A549 treated with Mapracorat at 1 μM for 4 hours (cell line): ENCODE data around the gene CENPK. TPM values are rescaled to one million over a fixed set of nuclear protein-coding genes. Genes with fewer than 3 reads are reported as not detected.

Source experiments
- total RNA-seq: library from RNA; stranded (reverse); fragments of 200-300 nt; extraction: Qiagen RNA extraction; gene quantifications from 5 replicates; pipeline ENCODE4 v1.2.3, GENCODE V29; 2022

CENPK gene
- total RNA-seq, result 28.5 to 35.4 TPM (median 30.9 TPM) in 5 replicates

DNA sequence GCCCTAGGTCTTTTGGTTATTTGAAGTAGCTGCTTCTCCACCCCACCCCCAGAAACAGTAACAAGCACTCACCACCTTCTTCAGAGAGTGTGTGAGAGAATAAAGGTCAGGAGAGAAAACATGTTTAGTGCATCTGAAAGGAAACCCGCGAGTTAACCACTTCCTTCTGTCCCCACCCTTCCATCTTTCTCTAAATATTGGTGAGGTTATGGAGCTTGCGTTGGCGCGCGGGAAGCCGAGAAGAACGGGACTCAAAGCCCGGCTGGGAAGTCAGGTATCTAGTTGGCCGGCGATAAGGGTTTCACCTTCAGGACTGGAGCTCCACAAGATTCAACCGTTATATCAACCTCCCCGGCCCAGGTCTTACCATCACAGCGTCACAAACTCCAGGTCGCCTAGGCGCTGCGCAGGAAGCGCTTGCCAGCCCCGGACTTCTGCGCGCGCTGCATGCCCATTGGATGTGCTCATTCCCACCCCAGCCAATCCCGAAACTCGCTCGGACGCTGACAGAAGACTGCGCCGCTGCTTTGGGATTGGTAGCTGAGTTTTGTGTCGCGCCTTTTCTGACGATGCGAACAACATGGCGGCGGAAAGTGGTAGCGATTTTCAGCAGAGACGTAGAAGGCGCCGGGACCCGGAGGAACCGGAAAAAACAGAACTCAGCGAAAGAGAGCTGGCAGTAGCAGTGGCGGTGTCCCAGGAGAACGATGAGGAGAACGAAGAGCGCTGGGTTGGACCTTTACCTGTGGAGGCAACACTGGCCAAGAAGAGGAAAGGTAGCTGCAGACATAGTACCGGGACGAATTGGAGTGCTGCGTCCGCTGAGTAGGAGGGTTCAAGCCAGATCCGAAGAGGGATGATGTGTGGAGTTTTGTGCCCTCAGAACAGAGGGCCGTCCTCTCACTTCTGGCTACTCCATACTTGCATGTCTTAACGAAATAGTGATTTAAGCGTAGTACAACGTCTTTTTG is at the start of gene CENPK, which contains the start of gene PPWD1:
CENPK (minus strand) TSS at position 438 of the 971 bp plus-strand sequence. CDS start 8,261 bp downstream, outside the sequence.
PPWD1 (plus strand) TSS at position 566 of the 971 bp plus-strand sequence; CDS start at position 581, 15 bp downstream.

GRCh38 chr5:65481635-65482295 is 81.2 kb downstream of the CENPK start, which contains the start of gene ADAMTS6:
Gene ADAMTS6, minus strand, starts transcription at chr5:65481920. Its CDS starts 8,247 bp downstream, at chr5:65473673.

Other genes starting within 250 kb of the CENPK start
- gene ADAMTS6, start 81.2 kb downstream of the CENPK start, total RNA-seq, result 0.01 to 0.10 TPM (median 0.06 TPM) in 4 of 5 replicates, not detected in the other
- gene PPWD1, start 128 bp upstream of the CENPK start, total RNA-seq, result 16.0 to 20.4 TPM (median 17.2 TPM) in 5 replicates
- 5.7 to 8.3 TPM (median 7.0 TPM) in 5 replicates for gene TRIM23, start 61.2 kb upstream of the CENPK start, total RNA-seq
- 1.9 to 2.8 TPM (median 2.0 TPM) in 5 replicates for gene SHLD3, start 61.9 kb upstream of the CENPK start, total RNA-seq
- gene TRAPPC13, start 61.9 kb upstream of the CENPK start, total RNA-seq, result 12.5 to 16.5 TPM (median 15.4 TPM) in 5 replicates
- 5.3 to 9.9 TPM (median 7.6 TPM) in 5 replicates for gene SGTB, start 158.9 kb upstream of the CENPK start, total RNA-seq
- gene NLN, start 159.0 kb upstream of the CENPK start, total RNA-seq, result 51.2 to 70.0 TPM (median 63.1 TPM) in 5 replicates